DMS 273 (cell line): ENCODE results near the gene CCR5.
"Not testable (repeated sequence)": the region's sequence is repeated elsewhere in the genome, so short reads cannot be mapped to it uniquely, and the experiment has no call there.

ENCODE experiments used
- DNase-seq: peaks from one replicate; lab custom pipeline; 2025; ENCODE audit not compliant: unreplicated experiment; lab: John Stamatoyannopoulos, UW

CCR5 gene

DNA sequence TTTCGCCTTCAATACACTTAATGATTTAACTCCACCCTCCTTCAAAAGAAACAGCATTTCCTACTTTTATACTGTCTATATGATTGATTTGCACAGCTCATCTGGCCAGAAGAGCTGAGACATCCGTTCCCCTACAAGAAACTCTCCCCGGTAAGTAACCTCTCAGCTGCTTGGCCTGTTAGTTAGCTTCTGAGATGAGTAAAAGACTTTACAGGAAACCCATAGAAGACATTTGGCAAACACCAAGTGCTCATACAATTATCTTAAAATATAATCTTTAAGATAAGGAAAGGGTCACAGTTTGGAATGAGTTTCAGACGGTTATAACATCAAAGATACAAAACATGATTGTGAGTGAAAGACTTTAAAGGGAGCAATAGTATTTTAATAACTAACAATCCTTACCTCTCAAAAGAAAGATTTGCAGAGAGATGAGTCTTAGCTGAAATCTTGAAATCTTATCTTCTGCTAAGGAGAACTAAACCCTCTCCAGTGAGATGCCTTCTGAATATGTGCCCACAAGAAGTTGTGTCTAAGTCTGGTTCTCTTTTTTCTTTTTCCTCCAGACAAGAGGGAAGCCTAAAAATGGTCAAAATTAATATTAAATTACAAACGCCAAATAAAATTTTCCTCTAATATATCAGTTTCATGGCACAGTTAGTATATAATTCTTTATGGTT lies at the start of gene CCR5:
Gene CCR5, plus strand, starts transcription at position 108 of the 680 bp plus-strand sequence. CDS start 1,957 bp downstream, outside the sequence.
- no peak for DNase-seq

GRCh38 chr3:46321461-46322104 lies 49.2 kb upstream of the CCR5 start:
- no peak for DNase-seq

GRCh38 chr3:46324036-46324435 lies 46.7 kb upstream of the CCR5 start:
- no peak for DNase-seq

DNA sequence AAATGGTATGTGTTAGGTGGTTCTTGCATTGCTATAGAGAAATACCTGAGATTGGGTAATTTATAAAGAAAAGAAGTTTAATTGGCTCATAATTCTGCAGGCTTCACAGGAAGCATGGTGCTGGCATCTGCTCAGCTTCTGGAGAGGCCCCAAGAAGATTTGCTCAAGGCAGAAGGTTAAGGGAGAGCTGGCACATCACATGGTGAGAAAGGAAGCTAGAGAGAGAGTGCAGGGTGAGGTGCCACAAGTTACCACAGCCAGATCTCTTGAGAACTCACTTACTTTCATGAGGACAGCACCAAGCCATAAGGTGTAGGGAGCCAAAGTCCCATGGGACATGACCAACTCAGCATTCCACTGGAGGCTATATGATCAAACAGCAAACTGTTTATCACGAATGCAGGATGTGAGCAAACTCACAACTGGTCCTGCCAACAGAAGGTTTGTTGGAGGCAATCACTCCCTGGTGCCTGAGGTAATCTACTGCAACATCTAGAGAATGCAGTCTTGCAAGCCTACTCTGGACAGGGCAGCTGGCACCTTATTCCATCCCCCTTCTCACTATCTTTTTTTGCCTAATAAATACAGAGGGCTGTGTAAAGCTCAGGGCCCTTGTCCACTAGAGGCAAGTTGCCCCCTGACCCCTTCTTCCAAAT lies 45.0 kb upstream of the CCR5 start:
- DNase-seq: no peak

DNA sequence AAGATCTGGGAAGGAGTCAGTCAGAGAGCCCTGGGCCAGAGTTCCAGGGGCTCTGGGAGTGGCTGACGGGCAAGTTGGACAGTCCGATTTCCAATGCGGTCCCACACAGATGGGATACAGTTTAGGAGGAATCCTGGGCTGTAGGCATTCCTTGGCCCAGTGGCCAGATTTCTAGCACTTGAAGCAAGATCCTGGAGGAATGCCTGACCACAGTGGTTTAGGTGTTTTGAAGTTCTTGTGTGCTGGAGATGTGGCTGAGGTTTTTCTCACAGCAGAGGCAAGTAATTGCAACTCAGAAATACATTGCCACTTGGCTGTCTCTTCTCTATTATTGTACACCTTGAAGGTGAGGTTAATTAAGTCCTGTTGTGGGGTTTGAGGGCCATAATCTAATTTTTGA lies 40.1 kb upstream of the CCR5 start:
- DNase-seq: not testable (repeated sequence)

DNA sequence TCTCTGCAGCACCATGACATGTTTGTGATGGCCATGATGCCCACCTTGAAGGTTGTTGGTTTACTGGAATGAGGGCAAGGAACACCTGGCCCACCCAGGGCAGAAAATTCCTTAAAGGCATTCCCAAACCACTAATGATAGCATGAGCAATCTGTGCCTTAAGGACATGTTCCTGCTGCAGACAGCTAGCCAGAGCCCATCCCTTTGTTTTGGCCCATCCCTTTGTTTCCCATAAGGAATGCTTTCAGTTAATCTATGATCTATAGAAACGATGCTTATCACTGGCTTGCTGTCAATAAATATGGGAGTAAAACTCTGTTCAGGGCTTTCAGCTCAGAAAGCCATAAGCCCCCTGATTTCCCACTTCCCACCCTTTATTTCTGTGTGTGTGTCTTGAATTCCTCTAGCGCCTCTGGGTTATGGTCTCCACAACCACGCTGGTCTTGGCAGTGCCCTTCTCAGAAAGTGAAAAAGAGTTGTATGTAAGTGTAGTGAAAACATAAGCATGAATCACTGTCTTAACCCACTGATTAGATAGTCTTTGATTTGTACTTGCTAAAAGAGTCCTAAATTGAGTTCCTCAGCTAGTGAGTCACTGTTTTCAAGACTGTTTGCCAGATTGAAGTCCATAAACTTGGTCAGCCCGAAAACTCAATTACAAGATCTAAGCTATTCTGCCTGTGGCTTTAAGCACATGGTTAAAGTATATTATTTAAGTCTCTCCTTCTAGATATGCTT lies 35.8 kb upstream of the CCR5 start:
- no peak for DNase-seq

DNA sequence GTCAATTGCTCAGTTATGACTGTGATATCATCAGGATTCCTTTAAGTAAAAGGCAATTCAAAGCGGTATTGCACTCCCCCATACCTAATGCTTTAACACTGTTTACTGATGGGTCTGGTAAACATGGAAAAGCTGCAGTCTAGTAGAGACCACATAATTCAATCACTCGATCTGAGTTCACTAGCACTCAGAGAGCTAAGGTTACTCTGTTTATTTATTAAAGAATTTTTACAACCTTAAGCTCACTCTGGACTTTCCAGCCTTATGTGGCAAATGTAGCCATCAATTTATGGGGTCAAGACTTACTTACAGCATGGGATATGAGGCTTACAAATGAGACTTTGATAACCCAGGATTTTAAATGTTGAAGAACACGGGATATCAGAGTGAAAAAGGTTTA lies 35.2 kb upstream of the CCR5 start:
- no peak for DNase-seq

DNA sequence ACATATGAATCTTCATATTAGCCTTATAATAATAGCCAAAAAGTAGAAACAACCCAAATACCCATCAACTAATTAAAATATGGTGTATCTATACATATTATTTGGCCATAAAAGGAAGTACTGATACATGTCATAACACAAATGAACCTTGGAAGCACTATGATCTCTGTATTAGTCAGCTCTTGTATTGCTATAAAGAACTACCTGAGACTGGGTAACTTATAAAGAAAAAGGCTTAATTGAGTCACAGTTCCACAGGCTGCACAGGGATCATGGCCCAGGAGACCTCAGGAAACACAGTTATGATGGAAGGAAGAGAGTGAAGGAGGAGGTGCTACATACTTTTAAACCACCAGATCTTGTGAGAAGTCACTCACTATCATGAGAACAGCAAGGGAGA lies 32.8 kb upstream of the CCR5 start:
- DNase-seq: no peak

DNA sequence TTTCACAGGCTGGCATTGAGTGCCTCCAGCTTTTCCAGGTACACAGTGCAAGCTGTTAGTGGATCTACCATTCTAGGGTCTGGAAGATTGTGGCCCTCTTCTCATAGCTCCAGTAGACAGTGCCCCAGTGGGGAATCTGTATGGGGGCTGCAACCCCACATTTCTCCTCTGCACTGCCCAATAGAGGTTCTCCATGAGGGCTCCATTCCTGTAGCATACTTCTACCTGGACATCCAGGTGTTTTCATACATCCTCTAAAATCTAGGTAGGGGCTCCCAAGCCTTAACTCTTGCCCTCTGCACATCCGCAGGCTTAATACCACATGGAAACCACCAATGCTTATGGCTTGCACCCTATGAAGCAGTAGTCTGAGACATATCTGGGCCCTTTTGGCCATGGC lies 31.9 kb upstream of the CCR5 start:
- no peak for DNase-seq

GRCh38 chr3:46344476-46344875 lies 26.3 kb upstream of the CCR5 start:
- DNase-seq: no peak

GRCh38 chr3:46348823-46349482 lies 21.8 kb upstream of the CCR5 start:
- no peak for DNase-seq

- DNase-seq: no peak
Measured at GRCh38 chr3:46349484-46350261, 21.1 kb upstream of the CCR5 start.

GRCh38 chr3:46350262-46350565 lies 20.5 kb upstream of the CCR5 start:
- no peak for DNase-seq

DNA sequence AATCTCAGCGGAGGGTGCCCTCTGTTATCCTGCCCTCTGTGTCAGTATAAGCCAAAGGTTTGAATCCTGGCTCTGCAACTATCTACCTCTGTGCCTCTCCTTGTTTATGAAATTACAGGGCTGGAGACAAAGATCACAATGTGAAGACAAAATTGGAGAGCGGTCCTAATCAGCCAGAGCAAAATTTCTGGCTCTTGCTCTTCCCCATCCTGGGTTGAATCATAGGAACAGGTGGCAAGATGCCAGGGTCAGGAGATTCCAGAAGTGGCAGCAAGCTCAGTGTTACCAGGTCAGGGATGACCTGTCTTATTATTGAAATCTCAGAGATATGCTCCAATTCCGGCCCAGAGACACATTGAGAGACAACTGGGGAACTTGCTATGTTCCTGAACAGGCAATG lies 19.1 kb upstream of the CCR5 start:
- no peak for DNase-seq

GRCh38 chr3:46353090-46353489 lies 17.7 kb upstream of the CCR5 start:
- DNase-seq: no peak

- no peak for DNase-seq
Measured at GRCh38 chr3:46353647-46354410, 16.9 kb upstream of the CCR5 start, which contains the start of gene CCR2. CCR2 (plus strand) TSS chr3:46354111; CDS start chr3:46357528, 3,417 bp downstream.

DNA sequence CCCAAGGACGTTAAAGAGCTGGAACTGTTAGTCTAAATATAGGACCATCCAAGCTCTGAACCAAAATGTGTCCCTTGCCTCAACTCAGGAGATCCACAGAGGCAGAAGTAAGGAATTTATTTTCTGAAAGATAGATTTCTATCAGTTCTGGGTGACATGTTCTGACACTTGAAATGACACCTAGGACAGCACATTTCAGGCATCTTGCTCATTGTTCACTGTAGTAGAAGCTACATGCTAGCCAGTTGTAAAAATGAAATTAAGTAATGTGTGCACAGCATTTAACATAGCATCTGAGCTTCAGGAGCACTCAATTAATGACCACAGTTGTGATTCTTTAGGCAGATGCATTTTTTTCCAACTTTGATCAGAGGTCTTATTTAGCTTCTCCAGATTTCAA lies 16.3 kb upstream of the CCR5 start:
- no peak for DNase-seq

GRCh38 chr3:46354984-46355383 lies 15.8 kb upstream of the CCR5 start:
- DNase-seq: no peak

DNA sequence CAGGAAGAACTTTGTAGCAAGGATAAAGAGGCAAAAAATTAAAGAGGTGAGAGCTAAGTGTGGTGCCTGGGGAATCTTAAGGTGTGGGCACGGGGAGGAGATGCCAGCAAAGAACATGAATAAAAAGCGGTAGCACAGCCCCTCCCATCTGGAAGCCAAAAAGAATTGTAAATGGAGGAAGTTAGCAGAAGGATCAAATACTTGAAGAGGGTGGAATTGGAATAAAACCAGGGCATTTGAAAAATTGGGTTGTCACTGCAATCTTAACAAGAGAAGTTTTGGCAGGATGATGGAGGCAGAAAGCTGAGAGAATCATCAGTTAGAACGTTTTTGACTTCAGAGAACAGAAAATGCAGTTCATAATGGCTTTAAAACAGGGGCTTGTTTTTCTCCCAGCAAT lies 14.5 kb upstream of the CCR5 start:
- no peak for DNase-seq

GRCh38 chr3:46356909-46357308 lies 13.8 kb upstream of the CCR5 start:
- peak; percentile 3 for DNase-seq
